Endodermal cell (in vitro differentiated cells): ENCODE results near the gene NODAL. TPM values are rescaled to one million over a fixed set of nuclear protein-coding genes. Genes with fewer than 3 reads are reported as not detected.

Source experiments
- DNase-seq: peaks from one replicate; pipeline ENCODE4 v3.0.0-alpha.2; 2017
- H3K27ac ChIP-seq: 2 replicates; pipeline ENCODE4 v1.5.1; 2013; ENCODE audit warnings: mild to moderate bottlenecking, low read depth, low read length, moderate library complexity
- H3K27me3 ChIP-seq: 2 replicates; pipeline ENCODE4 v1.6.1; 2013; ENCODE audit warnings: mild to moderate bottlenecking, low read length, moderate library complexity; ENCODE audit not compliant: insufficient read depth, control insufficient read depth, poor library complexity, severe bottlenecking
- H3K36me3 ChIP-seq: 2 replicates; pipeline ENCODE4 v1.7.0; 2013; ENCODE audit warnings: mild to moderate bottlenecking, low read length, moderate library complexity; ENCODE audit not compliant: control insufficient read depth, insufficient read depth
- H3K4me1 ChIP-seq: one replicate; pipeline ENCODE4 v1.7.0; 2013; ENCODE audit warnings: low read length; ENCODE audit not compliant: control insufficient read depth, insufficient read depth
- H3K4me3 ChIP-seq: 2 replicates; pipeline ENCODE4 v1.5.1; 2013; ENCODE audit warnings: mild to moderate bottlenecking, low read length, moderate library complexity
- H3K9ac ChIP-seq: 2 replicates; pipeline ENCODE4 v1.6.1; 2013; ENCODE audit warnings: mild to moderate bottlenecking, low read length, moderate library complexity; ENCODE audit not compliant: poor library complexity, severe bottlenecking; ENCODE audit errors: extremely low read depth
- H3K9me3 ChIP-seq: 2 replicates; pipeline ENCODE4 v1.6.1; 2013; ENCODE audit warnings: mild to moderate bottlenecking, low read length, moderate library complexity; ENCODE audit not compliant: control insufficient read depth
- H3K27ac Mint-ChIP-seq: 2 replicates; pipeline ENCODE4 v1.8.0; 2020; ENCODE audit warnings: mixed read lengths
- H3K27me3 Mint-ChIP-seq: 2 replicates; pipeline ENCODE4 v1.8.0; 2021; ENCODE audit warnings: mild to moderate bottlenecking, mixed read lengths; ENCODE audit not compliant: insufficient read depth
- H3K36me3 Mint-ChIP-seq: 2 replicates; pipeline ENCODE4 v1.8.0; 2020; ENCODE audit warnings: low read depth, mixed read lengths
- H3K4me1 Mint-ChIP-seq: 2 replicates; pipeline ENCODE4 v1.8.0; 2020; ENCODE audit warnings: mixed read lengths
- H3K4me3 Mint-ChIP-seq: 2 replicates; pipeline ENCODE4 v1.8.0; 2020; ENCODE audit warnings: mild to moderate bottlenecking, moderate library complexity, mixed read lengths
- H3K9me3 Mint-ChIP-seq: 2 replicates; pipeline ENCODE4 v1.8.0; 2020; ENCODE audit warnings: mild to moderate bottlenecking, mixed read lengths
- WGBS, 2 experiments: methylation state at CpG; one replicate each; pipeline versions ENCODE4 v1.1.5 to v1.1.7; 2013; ENCODE audit warnings: missing lambda C conversion rate in 2 of 2, mixed read lengths in 1 of 2; ENCODE audit not compliant: insufficient coverage in 1 of 2, insufficient read length in 1 of 2; 5-methylcytosine and 5-hydroxymethylcytosine counted together
- total RNA-seq, 2 donors: library from RNA; stranded (reverse); fragmentation: NEBNext Ultra II Directional in 1 of 2; extraction: Animal tissue kit (Norgen Biotek cat#: 25700) in 1 of 2; gene quantifications; 2 replicates in 1 of 2; 3 replicates in 1 of 2; pipeline ENCODE4 v1.2.1, GENCODE V29; 2021
- TF ChIP-seq, protein P1 (sequence below): fragments of 200-600 bp; sonication (generic); conservative IDR thresholded peaks from 2 replicates; pipeline ENCODE4 v1.5.0; 2021; ENCODE audit warnings: antibody characterized with exemption, mild to moderate bottlenecking

NODAL gene
- total RNA-seq, 2 donors from 2014 or later, result 18.2 to 71.0 TPM

GRCh38 chr10:70432101-70432500, 9.4 kb downstream of the NODAL start:
- H3K4me3 Mint-ChIP-seq, result no peak overlapping the region
- 80 to 93% methylated on average over 1 to 4 of the region's 4 CpGs for WGBS, 2 experiments
- Histone ChIP-seq H3K36me3 (peaks cover 97% of the 10 kb centered on the region), H3K4me1 (peaks cover 9% of the 10 kb centered on the region), H3K27me3 (no peaks in the 10 kb centered on the region), H3K4me3 (no peak overlapping the region), H3K9ac (no peak overlapping the region), H3K27ac (peak overlapping the region; percentile 66), H3K9me3 (no peaks in the 10 kb centered on the region)
- TF ChIP-seq, protein P1, sequence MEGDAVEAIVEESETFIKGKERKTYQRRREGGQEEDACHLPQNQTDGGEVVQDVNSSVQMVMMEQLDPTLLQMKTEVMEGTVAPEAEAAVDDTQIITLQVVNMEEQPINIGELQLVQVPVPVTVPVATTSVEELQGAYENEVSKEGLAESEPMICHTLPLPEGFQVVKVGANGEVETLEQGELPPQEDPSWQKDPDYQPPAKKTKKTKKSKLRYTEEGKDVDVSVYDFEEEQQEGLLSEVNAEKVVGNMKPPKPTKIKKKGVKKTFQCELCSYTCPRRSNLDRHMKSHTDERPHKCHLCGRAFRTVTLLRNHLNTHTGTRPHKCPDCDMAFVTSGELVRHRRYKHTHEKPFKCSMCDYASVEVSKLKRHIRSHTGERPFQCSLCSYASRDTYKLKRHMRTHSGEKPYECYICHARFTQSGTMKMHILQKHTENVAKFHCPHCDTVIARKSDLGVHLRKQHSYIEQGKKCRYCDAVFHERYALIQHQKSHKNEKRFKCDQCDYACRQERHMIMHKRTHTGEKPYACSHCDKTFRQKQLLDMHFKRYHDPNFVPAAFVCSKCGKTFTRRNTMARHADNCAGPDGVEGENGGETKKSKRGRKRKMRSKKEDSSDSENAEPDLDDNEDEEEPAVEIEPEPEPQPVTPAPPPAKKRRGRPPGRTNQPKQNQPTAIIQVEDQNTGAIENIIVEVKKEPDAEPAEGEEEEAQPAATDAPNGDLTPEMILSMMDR, result no peak
- no peaks in the 10 kb centered on the region for H3K27me3 Mint-ChIP-seq
- peak; percentile 45 for DNase-seq
- H3K36me3 Mint-ChIP-seq, result peaks cover 54% of the 10 kb centered on the region
- H3K9me3 Mint-ChIP-seq, result no peaks in the 10 kb centered on the region
- no peak overlapping the region for H3K27ac Mint-ChIP-seq
- H3K4me1 Mint-ChIP-seq, result peaks cover 7% of the 10 kb centered on the region

DNA sequence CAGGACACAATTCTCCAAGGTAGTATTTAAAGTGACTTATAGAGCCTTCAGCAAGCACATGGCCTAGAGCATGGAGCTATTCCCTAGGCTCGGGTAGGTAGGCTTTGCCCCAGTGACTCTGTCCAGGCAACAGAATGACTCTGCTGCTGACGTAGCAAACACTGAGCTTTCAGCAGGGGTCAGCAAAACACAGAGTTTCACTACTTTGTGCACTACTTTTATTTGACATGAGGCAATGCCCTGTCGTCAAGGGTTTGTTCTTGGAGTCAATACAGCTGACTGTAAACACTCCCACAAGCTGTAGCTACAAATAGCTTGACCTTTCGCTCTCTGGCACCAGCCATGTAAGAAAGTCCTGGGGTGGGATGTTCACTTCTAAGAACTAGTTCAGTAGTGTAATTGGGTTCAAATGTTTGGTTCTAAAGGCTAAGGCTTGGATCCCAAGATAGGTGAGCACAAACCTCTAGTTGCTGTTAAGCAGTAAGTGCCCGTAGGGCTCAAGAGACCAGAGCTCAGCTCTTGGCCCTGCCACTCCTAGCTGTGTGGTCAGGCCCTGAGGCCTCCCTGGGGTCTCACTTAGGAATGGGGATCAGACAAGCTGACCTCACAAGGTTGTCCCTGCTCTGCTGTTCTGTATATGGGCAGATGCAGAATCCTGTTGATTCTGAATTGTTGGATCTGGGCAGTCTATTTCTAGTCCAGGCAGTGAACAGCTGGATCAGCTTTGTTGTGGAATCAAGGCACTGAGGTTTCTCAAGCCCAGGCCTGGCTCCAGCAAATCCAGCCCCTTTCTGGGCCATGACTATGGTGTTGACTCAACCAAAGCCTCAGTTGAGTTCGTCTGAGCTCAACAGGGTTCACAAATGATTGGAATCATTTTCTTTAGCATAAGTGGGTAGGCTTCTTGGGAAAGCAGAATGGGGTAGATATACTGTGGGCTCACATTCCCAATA, 10.7 kb downstream of the NODAL start:
- no peak overlapping the region for H3K4me3 Mint-ChIP-seq
- H3K9me3 ChIP-seq, result no peaks in the 10 kb centered on the region
- peaks cover 2% of the 10 kb centered on the region for H3K4me1 Mint-ChIP-seq
- H3K36me3 ChIP-seq, result peaks cover 92% of the 10 kb centered on the region
- no peaks in the 10 kb centered on the region for H3K27me3 ChIP-seq
- peaks cover 57% of the 10 kb centered on the region for H3K36me3 Mint-ChIP-seq
- peak overlapping the region; percentile 55 for H3K27ac Mint-ChIP-seq
- TF ChIP-seq, protein P1, result peak; percentile 48
- no peaks in the 10 kb centered on the region for H3K27me3 Mint-ChIP-seq
- no peak for DNase-seq
- H3K27ac ChIP-seq, result no peak overlapping the region
- H3K4me1 ChIP-seq, result peaks cover 4% of the 10 kb centered on the region
- H3K9me3 Mint-ChIP-seq, result no peaks in the 10 kb centered on the region
- H3K9ac ChIP-seq, result no peak overlapping the region
- H3K4me3 ChIP-seq, result no peak overlapping the region
- 88 to 89% methylated on average over 3 to 6 of the region's 6 CpGs for WGBS, 2 experiments

GRCh38 chr10:70426823-70427222, 14.7 kb downstream of the NODAL start:
- no peak overlapping the region for H3K27ac Mint-ChIP-seq
- no peaks in the 10 kb centered on the region for H3K27me3 Mint-ChIP-seq
- Histone ChIP-seq H3K27me3 (no peaks in the 10 kb centered on the region), H3K4me1 (no peaks in the 10 kb centered on the region), H3K36me3 (peaks cover 92% of the 10 kb centered on the region), H3K4me3 (no peak overlapping the region), H3K27ac (no peak overlapping the region), H3K9me3 (no peaks in the 10 kb centered on the region), H3K9ac (no peak overlapping the region)
- no peak overlapping the region for H3K4me3 Mint-ChIP-seq
- TF ChIP-seq, protein P1, result no peak
- whole genome bisulfite sequencing, 2 experiments, result 93 to 96% methylated on average over 3 of the region's 3 CpGs
- DNase-seq, result no peak
- H3K36me3 Mint-ChIP-seq, result peaks cover 57% of the 10 kb centered on the region
- H3K9me3 Mint-ChIP-seq, result no peaks in the 10 kb centered on the region
- H3K4me1 Mint-ChIP-seq, result no peaks in the 10 kb centered on the region
